ENCODE results near the gene PSKH1.

Gene PSKH1

DNA sequence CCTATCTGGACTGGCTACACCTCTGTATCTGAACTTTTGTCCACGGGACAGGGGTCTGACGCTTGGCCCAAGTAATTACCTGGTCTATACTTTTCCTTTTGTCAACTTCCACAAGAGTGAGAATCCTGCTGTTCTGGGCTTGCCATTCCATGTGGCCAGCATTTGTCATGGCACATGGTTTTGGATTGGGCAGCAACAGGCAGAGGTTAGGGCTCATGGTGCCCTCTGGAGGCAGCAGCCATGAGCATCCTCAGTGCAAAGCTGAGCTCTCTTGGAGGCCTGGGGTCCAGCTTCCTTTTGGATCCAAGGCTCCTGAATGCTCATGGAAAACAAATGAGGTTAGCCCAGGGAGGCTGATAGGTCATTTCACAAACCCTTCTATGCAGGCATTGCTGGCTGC, 27.7 kb upstream of the PSKH1 start:
- no peak for DNase-seq (ENCODE audit: low read depth)

DNA sequence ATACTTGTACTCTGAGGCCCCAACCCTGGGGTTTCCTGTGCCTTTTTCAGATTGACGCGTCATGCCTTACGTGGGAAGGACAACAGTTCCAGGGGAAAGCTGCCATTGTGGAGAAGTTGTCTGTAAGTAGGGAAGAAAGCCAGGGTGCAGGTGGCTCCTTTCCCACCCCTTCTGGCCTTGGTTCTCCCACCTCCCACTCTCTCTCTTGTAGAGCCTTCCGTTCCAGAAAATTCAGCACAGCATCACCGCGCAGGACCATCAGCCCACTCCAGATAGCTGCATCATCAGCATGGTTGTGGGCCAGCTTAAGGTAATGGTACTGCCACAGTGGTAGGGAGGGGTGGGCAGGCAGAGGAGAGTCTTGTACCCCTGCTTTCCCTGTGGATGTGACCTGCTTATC, 24.8 kb upstream of the PSKH1 start:
- DNase-seq (ENCODE audit: low read depth), result no peak

DNA sequence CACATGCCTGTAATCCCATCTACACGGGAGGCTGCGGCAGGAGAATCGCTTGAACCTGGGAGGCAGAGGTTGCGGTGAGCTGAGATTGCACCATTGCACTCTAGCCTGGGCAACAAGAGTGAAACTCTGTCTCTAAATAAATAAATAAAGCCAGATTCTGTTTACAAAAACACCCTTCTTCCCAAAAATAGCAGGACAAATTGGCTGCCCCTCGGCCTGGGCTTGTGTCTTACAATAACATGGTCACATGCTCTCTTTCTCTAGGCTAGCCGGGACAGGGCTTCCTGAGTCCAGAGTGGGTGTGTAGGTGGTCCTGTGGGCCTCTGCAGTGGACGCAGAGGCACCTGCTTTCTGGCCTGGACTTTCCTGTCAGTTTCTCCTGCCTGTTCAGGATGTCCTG, 23.4 kb upstream of the PSKH1 start:
- no peak for DNase-seq (ENCODE audit: low read depth)

DNA sequence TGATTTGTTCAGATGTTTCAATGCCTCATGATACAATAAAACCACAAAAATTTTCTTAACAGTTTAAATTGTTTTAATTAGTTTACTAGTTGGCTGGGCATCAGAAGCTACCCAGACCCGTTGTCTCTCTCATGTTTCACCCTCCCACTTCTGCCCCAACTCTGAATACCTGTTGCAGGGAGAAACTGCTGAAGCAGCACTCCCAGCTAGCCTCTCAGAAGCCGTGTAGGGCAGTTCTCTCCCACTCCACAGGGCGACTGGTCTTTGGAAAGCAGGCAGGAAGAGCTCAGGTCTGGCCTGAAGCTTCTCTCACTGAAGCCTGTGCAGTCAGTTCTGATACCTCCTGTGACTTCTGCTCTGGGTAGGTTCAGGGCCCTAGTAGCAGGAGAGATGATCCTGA, 21.8 kb upstream of the PSKH1 start:
- no peak for DNase-seq (ENCODE audit: low read depth)

DNA sequence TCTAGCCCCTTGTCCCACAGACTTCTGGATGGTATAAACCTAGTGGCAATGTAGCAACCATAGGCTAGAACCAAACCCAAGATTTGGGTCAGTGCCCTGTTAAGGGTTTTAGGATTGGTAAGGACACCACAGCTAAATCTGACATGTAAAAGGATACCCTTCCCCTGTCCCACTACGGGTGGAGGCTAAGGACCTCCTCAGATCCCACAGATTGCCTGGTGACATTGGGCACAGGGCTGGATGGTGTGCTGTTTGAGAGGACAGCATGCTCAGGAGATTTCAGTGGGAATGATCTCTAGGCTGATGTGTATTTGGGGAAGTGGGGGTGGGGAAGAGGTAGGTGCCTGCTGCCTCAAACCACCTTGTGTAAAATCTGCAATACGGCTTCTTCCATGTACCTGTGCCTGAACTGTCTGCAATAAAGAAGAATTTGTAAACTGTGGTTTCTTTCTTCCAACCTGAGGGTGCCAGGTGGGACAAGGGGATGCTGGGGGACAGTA, 20.9 kb upstream of the PSKH1 start:
- no peak for DNase-seq (ENCODE audit: low read depth)

DNA sequence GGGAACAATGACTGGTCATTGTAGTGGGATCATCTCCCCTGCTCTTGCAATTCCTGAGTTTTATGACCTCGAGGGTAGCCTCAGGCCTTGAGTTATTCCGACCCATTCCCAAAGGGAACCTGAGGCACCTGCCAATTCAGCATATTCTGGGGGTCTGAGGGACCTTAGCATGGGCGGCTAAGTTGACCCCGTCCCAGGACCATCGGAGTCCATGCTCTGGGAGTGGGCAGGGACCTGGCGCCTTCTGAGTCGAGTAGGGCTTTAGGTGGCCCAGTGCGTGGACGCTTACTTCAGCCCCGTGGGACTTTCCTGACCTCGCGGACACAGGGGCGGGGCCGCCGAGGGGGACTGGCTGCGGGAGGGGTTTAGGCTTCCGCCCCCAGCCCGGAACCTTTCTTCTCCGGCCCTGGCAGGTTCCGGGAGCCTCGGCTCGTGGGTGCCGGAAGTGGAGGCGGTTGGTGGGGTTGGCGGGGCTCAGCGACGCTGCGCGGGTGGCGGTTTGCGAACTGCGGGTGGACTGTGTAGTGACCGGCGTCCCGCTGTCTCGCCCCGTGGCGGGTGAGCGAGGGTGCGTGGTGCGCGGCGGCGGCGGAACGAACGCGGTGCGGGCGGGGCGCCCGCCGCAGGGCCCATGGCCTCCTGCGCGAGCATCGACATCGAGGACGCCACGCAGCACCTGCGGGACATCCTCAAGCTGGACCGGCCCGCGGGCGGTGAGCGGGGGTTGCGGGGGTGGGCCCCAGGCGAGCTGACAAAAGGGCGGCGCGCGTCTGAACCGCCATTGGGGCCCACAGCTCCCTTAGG, 20.2 kb upstream of the PSKH1 start, which contains the start of gene EDC4:
Gene EDC4, plus strand, starts transcription at position 422 of the 804 bp plus-strand sequence. Its CDS starts 210 bp downstream, at position 632.
- peak; percentile 75 for DNase-seq (ENCODE audit: low read depth)

DNA sequence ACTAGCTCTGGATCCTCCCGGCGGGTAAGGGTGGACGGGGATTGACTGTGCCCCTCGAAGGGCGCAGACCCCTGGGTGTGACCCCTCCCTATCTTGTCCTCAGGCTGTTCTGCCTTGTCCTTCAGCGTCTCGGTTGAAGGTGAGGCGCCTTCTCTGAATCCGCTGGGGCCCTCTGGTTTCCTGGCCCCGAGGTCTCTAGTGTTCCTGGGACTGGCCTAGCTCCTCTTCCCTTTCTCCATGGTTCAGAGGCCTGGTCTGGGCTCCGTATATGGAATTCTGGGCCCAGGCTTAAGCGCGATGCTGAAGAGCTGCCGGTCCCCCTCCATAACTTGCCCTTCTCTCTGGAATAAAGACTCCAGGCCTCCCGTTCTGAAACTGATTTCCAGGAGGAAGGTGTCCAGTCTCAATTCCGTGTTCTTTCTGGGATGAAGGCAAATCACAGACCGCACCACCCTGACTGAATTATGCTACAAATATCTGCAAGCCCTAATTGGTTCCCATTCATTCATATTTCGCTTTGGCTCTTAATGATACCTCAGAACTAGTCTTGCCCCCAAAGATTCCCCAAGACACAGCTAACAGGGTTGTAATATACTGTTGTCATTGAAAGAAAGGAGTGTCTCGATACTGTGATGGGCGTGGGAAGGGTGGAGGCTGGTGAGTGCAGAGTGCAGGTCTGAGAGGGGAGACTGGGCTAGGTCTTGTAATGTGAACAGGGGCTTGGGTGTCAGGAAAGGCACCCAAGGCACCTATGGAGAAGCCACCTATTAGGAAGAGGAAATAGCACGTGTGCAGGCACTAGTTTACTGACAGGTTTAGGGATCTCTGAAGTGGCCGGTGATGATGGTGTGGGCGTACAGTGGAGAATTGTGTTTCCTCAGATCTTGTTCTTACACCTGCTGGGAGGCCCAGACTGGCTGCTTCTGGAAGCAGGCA, 19.4 kb upstream of the PSKH1 start:
- DNase-seq (ENCODE audit: low read depth), result no peak

DNA sequence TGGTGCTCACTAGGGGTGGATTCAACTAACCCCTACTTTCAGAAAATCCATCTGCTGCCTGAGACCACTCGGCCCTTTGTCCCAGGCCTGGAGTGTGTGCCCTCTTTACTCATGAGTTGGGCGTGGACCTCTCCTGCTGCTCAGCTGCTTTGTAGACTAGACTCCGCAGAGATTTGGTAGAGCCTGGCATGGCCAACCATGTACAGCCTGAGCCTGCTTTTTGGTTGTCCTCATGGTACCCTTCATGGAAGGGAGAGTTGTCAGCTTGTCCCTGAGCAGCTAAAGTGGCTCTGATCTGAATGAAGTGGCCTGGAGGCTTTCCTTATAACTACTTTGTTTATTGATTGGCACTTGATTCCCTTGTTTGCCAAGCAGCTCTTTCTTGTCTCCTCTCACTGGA, 18.7 kb upstream of the PSKH1 start:
- DNase-seq (ENCODE audit: low read depth), result no peak

DNA sequence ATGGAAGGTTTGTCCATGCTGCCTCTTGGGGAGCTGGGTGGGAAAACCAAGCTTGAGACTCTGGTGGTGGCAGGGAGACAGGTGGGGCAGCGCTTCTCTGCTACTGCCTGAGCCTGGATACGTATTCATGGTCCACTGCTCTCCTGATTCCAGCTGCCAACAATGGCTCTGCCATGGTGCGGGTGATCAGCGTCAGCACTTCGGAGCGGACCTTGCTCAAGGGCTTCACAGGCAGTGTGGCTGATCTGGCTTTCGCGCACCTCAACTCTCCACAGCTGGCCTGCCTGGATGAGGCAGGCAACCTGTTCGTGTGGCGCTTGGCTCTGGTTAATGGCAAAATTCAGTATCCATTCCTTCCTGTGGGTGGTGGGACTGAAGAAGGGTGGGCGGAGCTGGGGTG, 16.0 kb upstream of the PSKH1 start:
- DNase-seq (ENCODE audit: low read depth), result no peak

DNA sequence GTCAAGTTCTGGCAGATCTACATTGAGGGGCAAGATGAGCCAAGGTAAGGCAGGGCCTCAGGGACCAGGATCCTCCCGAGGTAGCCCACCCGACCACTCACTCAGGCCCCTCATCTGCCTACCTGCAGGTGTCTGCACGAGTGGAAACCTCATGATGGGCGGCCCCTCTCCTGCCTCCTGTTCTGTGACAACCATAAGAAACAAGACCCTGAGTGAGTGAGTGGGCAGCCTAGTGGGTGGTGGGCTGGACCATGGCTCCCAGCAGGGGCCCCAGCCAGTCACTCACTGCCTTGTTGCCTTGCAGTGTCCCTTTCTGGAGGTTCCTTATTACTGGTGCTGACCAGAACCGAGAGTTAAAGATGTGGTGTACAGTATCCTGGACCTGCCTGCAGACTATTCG, 14.8 kb upstream of the PSKH1 start:
- DNase-seq (ENCODE audit: low read depth), result no peak

DNA sequence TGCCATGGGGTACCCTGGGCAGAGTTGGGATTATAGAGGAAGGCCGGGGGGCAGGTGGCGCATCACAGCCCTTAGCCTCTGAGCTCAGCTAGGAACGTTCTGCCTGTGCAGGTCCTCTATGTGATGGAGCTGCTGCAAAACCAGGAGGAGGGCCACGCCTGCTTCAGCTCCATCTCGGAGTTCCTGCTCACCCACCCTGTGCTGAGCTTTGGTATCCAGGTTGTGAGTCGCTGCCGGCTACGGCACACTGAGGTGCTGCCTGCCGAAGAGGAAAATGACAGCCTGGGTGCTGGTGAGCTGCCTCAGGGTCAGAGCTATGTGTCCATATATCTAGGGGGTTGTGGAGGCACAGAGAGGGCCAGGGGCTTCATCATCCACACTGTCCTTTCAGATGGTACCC, 14.2 kb upstream of the PSKH1 start:
- no peak for DNase-seq (ENCODE audit: low read depth)

DNA sequence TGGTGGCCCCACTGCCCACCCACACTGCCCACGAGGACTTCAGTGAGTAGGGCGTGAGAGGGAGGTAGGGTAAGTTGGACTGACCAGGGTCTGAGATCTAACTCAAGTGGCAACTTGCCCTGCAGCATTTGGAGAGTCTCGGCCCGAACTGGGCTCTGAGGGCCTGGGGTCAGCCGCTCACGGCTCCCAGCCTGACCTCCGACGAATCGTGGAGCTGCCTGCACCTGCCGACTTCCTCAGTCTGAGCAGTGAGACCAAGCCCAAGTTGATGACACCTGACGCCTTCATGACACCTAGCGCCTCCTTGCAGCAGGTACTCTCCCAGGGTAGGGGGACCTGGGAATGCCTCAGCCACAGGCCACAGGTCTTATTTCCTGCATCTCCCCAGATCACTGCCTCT, 13.6 kb upstream of the PSKH1 start:
- DNase-seq (ENCODE audit: low read depth), result no peak

DNA sequence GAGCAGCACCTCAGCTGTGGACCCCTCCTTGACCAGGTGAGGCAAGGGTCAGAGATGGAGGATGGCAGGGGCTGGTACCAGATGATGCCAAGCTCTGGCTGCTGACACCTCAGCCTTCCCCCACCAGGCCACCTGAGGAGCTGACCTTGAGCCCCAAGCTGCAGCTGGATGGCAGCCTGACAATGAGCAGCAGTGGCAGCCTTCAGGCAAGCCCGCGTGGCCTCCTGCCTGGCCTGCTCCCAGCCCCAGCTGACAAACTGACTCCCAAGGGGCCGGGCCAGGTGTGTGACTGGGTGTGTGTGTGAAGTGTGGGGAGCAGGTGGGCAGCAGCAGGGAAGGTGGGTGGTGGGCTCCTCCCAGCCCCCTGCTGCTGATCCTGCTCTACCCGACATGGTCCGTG, 13.1 kb upstream of the PSKH1 start:
- no peak for DNase-seq (ENCODE audit: low read depth)

DNA sequence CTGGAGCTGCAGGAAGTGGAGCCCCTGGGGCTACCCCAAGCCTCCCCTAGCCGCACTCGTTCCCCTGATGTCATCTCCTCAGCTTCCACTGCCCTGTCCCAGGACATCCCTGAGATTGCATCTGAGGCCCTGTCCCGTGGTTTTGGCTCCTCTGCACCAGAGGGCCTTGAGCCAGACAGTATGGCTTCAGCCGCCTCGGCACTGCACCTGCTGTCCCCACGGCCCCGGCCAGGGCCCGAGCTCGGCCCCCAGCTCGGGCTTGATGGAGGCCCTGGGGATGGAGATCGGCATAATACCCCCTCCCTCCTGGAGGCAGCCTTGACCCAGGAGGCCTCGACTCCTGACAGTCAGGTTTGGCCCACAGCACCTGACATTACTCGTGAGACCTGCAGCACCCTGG, 12.5 kb upstream of the PSKH1 start:
- DNase-seq (ENCODE audit: low read depth), result no peak

DNA sequence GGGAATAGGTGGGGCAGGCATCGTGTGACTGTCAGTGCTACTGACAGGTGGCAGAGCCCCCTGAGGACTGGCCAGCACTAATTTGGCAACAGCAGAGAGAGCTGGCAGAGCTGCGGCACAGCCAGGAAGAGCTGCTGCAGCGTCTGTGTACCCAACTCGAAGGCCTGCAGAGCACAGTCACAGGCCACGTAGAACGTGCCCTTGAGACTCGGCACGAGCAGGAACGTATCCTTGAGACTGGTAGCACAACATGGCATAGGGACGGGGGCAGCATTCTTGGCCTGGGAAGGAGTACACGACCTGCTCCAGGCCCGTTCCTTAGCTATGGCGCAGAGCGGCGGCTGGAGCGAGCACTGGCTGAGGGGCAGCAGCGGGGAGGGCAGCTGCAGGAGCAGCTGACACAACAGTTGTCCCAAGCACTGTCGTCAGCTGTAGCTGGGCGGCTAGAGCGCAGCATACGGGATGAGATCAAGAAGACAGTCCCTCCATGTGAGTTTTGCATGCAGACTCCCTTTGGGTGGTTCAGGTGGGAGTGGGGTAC, 11.4 kb upstream of the PSKH1 start:
- no peak for DNase-seq (ENCODE audit: low read depth)

DNA sequence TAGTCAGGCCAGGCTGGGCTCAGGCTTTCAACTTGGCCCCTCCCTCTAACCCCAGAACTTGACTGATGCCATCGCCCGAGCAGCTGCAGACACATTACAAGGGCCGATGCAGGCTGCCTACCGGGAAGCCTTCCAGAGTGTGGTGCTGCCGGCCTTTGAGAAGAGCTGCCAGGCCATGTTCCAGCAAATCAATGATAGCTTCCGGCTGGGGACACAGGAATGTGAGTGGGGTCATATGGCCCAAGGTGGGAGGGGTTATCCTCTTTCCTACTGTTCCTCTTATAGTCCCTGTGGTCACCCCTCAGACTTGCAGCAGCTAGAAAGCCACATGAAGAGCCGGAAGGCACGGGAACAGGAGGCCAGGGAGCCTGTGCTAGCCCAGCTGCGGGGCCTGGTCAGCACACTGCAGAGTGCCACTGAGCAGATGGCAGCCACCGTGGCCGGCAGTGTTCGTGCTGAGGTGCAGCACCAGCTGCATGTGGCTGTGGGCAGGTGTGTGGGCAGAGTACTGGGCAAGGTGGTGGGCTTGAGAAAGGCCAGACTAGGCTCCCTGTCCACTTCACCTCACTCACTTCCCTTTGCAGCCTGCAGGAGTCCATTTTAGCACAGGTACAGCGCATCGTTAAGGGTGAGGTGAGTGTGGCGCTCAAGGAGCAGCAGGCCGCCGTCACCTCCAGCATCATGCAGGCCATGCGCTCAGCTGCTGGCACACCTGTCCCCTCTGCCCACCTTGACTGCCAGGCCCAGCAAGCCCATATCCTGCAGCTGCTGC, 10.5 kb upstream of the PSKH1 start:
- DNase-seq (ENCODE audit: low read depth), result no peak

DNA sequence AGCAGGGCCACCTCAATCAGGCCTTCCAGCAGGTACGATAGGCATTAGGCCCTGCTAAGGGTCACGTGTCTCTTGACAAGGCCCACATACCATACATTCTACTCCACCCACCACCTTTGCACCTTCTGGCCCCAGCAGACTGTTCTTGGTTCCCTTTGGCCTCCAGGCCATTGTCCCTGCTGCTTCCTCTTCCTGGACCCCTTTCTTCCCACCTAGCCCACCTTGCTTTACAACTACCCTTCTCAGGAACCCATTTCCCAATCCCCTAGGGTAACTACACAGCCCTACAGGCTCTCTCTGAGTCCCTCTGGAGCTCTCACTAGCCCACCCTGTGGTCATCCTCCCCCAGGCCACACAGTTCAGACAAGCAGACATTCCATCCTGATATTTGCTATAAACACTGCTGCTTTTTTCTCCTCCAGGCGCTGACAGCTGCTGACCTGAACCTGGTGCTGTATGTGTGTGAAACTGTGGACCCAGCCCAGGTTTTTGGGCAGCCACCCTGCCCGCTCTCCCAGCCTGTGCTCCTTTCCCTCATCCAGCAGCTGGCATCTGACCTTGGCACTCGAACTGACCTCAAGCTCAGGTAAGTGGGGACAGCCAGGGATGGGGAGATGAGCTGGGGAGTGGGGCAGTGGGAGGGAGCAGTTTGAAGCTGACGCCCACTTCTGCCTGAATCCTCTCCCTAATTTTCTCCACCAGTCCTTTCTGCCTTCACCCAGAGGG, 9.7 kb upstream of the PSKH1 start:
- DNase-seq (ENCODE audit: low read depth), result no peak

DNA sequence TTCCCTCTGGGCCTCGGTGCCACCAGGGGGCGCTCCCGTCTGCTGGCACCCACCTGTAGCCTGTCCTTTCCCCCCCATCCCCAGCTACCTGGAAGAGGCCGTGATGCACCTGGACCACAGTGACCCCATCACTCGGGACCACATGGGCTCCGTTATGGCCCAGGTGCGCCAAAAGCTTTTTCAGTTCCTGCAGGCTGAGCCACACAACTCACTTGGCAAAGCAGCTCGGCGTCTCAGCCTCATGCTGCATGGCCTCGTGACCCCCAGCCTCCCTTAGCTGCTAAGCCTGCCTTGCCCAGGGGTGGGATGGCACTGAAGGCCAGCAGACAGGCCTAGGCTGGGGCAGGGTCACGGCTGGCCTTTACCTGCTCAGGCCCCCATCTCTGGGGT, 9.2 kb upstream of the PSKH1 start:
- DNase-seq (ENCODE audit: low read depth), result peak; percentile 71

DNA sequence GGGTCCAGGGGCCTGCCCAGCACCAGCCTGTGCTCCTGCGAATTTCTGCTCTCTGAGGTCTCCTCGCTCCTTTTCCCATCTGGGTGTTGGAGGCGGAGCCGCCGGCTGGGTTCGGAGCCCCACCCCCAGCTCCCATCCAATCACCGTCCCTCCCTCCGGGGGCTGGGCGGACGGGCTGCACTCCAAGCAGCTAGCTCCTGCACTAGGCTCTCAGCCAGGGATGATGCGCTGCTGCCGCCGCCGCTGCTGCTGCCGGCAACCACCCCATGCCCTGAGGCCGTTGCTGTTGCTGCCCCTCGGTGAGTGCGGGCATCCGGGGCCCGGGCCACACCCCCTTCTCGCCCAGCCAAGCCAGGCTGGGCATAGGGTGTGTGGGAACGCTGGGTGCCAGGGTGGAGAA, 8.4 kb upstream of the PSKH1 start, which contains the start of gene NRN1L:
Gene NRN1L, plus strand, starts transcription at position 202 of the 400 bp plus-strand sequence. Its CDS starts 19 bp downstream, at position 221.
- DNase-seq (ENCODE audit: low read depth), result no peak

DNA sequence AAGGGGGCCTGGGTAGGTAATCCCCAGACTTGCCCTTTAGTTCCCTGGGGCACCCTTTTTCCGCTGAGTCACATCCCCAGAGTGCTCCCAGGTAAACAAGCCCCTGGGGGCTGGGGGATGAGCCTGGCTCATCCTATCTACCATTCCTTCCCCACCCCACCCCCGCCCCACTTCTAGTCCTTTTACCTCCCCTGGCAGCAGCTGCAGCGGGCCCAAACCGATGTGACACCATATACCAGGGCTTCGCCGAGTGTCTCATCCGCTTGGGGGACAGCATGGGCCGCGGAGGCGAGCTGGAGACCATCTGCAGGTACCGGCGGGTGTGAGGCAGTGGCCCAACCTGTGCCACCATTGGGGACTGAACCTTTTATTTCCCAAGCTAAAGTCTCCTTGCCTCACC, 7.5 kb upstream of the PSKH1 start:
- DNase-seq (ENCODE audit: low read depth), result no peak

DNA sequence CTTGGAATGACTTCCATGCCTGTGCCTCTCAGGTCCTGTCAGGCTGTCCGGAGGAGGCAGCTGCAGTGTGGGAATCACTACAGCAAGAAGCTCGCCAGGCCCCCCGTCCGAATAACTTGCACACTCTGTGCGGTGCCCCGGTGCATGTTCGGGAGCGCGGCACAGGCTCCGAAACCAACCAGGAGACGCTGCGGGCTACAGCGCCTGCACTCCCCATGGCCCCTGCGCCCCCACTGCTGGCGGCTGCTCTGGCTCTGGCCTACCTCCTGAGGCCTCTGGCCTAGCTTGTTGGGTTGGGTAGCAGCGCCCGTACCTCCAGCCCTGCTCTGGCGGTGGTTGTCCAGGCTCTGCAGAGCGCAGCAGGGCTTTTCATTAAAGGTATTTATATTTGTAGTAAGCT, 7.1 kb upstream of the PSKH1 start:
- no peak for DNase-seq (ENCODE audit: low read depth)

Measured in stimulated activated CD8-positive, alpha-beta memory T cell treated with anti-CD3 and anti-CD28 coated beads, Interleukin-15, amount 100 ng/mL, for 24 hours (primary cell).